SH-SY5Y (cell line): ENCODE data around the gene NFATC3.

Source experiments
- GATA2 ChIP-seq: IDR thresholded peaks from 2 replicates; pipeline ENCODE4 v1.6.1; 2011; ENCODE audit warnings: mild to moderate bottlenecking, low read depth, low read length
- GATA3 ChIP-seq: IDR thresholded peaks from 2 replicates; pipeline ENCODE4 v1.6.1; 2011; ENCODE audit warnings: low read depth, mild to moderate bottlenecking, low read length, moderate library complexity

NFATC3 gene

DNA sequence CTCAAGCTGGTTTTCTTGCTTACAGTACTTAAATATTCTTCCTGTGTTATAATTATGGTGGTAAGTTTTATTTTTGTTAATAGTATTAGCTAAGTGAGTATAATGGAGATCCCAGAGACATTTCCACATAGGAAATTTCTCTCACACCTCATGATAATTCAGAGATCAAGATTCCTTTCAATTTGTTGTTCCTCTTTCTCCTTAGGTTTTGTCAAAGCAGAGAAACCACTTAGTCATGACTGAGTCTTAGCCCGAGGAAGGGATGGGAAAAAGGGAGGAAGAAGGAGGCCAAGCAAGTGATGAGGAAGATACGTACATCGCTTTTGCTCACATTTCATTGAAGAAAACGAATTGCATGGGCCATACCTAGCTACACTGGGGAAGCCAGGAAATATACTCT, 132.3 kb downstream of the NFATC3 start:
- TF ChIP-seq GATA2 (no peak), GATA3 (no peak)

DNA sequence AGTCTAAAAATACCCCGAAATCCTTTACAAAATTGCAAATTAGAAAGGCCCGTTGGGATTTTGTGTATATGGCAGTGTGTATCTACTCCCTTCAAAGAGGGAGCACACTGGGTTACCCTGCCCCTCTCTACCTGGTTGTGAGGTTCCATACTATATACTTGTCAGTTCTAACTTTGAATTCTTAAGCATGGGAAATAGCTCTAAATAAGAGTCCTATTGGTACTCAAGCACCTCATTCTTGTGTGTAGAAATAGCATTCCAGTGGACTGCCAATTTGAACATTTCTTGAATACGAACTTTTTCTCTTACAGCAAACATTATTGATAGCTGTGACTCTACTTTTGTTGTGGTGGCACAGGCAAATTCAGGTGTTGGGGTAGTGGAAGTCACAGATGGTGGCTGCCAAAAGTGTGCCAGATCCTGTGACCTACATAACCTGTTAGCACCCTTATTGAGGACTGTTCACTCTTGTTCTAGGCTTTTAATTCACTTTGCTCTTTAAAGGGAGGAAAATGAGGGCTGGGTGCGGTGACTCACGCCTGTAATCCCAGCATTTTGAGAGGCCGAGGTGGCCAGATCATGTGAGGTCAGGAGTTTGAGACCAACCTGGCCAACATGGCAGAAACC, 134.7 kb downstream of the NFATC3 start:
- TF ChIP-seq GATA2 (no peak), GATA3 (no peak)

DNA sequence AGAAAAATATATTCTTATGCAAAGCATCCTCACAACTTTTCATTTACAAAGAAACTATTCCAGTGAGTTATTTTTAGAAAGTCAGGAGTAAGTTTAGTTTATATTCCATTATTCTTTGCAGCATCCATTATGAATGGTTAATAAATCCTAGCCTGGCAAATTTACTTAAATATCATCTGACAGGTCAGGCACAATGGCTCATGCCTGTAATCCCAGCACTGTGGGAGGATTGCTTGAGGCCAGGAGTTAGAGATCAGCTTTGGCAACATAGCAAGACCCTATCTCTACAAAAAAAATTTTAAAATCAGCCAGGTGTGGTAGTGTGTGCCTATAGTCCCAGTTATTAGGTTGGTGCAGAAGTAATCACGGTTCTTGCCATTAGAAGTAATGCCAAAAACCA, 137.9 kb downstream of the NFATC3 start:
- TF ChIP-seq GATA3 = no peak

DNA sequence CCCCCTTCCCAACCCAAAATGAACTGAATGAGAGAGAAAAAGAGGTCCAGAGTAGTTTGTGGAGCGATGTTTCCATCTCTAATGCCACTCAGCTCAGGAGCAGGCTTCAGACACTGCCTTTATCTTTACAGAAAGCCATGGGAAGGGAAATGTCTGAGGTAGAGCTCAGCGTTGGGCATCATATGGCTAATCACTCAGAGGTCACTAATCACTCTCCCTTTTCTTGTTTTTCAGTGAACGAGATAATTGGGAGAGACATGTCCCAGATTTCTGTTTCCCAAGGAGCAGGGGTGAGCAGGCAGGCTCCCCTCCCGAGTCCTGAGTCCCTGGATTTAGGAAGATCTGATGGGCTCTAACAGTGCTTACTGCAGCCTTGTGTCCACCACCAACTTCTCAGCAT, 140.9 kb downstream of the NFATC3 start:
- TF ChIP-seq GATA3 (no peak), GATA2 (no peak)

DNA sequence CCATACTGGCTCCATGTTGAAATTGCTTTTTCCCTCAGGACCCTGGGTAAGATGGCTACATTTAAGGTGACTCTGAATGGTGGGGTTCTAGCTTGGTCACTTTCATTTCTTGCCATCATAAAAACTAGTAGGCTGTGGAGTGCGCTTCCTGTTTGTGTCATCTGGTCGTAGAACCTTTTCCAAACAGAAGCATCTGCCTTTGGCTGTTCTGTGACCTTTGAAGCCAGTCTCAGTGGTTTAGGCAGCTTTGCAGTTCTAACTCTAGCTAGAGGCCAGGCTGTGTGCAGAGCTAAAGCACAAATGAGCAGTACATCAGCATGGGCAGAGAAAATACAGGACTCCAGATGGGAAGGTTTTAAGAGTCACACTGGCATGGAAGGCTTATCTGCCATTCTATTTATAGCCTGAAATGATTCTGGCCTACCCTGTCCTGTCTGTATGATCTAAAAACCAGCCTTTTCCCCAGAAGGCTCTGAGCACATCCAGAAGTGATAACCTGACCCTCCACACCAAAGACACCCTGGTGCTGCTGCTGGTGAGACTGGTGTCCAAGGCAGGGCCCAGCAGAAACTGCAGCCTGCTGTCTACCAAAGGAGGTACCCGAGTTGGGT, 142.1 kb downstream of the NFATC3 start:
- TF ChIP-seq GATA2 (peak; percentile 46; the same call in 1 of the 2 replicates), GATA3 (no peak)

DNA sequence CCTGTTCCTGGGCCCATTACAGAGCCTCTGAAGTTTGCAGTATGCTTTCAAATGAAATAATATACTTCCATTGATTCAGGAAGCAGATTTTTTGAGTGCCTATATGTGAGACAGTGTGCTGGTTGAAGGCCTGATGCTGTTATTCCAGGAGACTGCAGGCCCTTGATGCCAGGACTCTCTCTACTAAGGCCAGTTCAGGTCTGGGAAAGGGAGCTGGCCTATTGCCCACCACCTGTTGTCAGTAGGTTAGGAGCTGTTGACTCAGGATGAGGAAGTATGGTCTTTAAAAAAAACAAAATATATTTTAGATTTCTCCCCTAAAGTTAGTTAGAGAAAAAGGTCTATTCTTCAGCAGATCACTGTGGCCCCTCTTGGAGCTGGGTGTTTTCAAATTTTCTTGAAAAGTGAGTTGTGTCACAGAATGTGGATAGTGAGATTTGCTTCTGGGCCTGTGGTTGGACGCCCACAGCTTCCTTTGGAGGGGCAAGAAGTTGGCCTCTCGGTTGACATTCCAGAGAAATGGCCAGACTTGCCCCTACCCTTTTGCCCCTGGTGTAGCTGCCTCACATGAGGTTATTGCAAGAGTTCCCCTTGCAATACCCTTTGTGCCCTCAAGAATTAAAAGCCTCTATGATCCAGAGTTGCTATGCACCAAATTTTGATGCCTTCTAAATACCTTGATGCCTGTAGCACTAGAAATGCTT, 142.8 kb downstream of the NFATC3 start:
- TF ChIP-seq GATA2 (no peak), GATA3 (no peak)

DNA sequence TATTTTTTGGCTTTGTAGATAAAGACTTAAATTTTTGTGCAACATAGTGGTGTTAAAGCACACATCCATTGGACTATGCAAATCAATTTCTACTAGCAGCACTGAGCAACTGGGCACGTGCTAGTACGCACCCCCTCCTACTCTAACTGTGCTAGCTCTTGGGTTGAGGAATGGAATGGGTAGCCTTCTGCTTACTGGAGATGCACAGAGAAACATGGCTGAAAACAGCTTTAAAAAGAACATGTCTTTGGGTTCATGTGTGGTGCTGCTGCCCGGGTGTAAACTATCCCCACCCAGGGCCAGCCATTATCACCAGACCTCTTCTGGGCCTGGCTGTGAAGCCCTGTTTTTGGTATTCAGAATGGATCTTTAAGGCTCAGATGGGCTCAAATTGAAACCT, 143.5 kb downstream of the NFATC3 start:
- TF ChIP-seq GATA3 (no peak), GATA2 (no peak)

DNA sequence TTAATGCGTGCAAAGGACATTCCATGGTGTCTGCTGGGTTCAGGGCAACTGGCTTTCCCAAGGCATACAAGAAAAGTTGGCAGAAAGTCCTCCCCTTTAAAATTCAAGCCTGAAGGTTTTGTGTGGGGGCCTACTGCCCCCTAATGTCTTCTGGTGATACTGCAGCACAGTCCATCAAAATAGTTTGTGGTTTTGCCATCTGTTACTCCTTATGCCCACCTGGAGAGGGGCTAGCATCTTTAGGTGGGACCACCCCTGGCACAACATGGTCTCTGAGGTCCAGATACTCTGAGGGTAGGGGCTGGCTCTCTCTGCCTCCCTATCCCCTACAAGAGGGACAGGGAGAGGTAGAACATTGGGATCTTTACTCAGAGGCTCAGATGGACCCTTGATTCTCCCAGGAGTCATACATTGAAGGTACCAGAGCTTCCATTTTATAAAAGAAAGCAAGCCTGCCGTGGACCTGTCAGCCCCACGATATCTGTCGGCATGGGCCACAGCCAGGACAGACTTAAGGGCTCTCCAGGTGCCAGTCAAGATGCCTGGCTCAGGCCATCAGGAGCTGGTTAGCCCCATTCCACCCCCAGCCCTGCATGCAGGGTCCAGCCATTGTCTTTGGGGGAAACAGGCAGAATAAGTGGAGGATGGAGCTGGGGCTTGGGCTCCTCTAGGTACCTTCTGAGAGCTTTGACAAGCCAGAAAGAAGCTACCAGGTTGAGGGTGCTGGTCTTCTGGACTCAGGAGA, 144.4 kb downstream of the NFATC3 start:
- TF ChIP-seq GATA2 = no peak

DNA sequence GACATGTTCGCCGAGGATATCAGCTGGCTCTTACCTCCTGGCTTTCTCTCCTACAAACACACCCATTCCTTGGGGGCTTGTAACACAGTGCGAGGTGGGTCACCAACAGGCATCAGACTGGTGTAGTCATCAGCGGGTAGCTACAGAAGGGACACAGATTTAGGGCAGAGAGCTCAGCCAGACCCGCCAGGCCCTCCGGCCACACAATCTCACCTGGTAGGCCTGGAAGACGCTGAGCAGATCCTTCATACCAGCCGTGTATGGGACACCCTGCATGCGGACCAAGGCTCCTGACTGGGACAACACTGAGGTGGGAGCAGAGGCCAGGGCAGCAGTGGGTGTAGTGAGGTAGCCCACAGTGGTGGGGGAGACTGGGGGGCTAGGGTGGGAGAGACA, 145.0 kb downstream of the NFATC3 start:
- TF ChIP-seq GATA3 (no peak), GATA2 (no peak)

DNA sequence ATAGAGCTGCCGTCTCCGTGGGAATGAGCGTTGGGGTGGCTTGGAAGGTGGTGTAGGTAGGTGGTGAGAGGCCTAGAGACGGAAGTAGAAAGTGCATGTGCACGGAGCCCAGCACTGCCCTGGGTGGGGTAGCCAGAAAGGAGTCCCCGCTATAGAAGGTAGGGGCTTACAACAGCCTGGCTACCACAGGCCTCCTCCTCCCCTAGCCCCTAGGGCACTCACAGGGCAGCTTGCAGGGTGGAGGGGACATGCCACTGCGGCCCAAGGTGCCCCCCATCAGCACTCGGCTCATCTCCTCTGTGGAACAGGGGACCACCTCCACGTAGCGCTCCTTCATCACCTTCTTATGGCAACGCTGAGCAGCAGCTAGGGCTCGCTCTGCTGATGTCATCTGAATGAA, 145.8 kb downstream of the NFATC3 start:
- TF ChIP-seq GATA3 (no peak), GATA2 (no peak)

DNA sequence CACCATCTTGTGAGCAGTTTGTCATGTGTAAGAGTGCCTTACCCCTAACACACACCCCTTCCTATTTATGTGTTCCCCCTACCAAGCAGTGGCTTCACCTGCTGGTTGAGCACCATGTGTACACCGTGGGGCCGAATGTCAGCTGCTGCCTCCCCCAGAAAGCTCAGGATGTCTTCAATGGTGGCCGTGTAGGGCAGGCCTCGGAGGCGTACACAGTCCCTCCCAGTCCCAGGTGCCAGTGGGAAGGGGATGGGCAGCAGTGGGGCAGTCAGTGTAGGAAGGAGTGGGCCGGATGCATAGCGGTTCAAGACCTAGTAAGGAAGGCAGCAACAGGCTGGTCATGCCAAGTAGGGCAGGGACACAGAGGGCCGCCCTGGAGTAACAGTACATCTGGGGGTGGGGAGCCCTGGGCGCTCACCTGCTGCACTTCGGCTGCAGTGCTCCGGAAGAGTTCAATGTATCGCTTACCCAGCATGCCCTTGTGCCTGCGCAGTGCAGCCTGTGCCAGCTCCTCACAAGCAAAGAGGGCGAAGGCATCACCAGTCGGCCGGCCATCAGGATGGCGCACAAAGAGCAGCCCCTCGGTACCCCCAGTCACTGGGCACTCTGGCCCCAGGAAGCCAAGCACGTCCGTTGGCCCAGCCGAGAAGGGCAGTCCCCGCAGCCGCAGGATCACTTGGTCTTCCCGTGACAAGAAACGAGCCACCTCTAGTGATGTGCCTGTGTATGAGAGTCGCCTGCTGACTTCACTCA, 146.4 kb downstream of the NFATC3 start:
- no peak for TF ChIP-seq GATA2
- TF ChIP-seq GATA3 = no peak

DNA sequence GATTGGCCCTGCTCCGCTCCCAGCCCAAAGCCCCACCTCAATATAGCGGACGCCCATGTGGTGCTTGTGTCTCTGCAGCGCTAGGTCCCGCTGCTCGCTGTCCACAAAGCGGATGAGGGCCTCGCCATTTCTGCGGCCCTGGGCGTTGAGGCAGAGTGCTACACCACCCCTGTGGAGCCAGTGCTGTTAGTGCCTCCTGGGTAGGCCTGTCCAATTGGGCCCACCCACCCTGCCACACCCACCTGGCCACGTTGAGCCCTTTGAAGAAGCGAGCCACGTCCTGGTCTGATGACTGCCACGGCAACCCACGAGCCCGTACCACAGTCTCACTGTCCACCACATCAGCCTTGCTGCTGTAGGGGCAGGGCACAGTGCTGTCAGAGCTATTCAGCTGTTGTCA, 147.2 kb downstream of the NFATC3 start:
- TF ChIP-seq GATA3 (no peak), GATA2 (no peak)

DNA sequence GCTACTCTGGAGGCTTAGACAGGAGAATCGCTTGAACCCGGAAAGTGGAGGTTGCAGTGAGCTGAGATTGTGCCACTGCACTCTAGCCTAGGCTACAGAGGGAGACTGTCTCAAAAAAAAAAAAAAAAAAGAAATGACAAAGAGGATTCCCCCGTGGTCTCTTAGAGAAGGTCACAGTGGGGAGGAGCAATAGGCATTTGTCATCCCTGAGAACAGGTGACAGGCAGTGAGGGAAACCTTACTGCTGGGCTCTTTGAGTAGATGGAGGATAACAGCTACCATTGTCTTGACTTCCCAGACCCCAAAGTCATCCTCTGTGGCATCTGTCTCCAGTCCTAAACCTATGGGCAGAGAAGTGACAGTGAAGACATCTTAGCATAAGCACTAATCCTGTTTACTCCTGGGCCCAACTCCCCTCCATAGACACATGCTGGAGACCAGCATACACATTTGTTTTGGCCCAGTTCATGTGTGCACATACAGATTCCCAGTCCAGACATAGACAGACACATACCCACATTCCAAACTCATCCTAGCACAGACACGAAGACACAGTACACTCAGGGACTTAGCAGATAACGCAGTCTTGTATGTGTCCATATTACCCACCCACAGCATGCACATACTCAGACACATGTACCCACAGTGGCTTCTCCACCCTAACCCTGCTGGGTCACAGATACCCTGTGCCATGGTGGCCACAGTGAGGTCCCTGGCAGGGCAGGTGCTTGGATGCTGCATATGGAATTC, 148.1 kb downstream of the NFATC3 start:
- TF ChIP-seq GATA2 (no peak), GATA3 (no peak)

DNA sequence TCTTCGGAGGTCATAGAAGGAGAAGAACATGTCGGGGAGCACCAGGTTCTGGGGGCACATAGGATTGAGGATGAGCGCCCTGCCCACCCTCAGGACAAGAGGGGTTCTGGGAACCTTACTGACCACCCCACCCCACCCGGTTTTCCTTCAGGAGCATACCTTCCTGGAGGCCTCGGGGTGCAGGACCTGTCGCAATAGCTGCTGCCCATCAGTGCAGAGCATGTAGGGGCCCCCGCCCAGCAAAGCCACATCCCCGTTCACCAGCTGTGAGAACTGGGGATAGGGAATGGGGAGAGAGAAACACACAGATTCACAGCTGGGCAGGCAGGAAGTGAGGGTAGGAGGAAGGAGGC, 148.6 kb downstream of the NFATC3 start:
- TF ChIP-seq GATA2 (no peak), GATA3 (no peak)
